GM12878 (cell line): Measurements from ENCODE around the gene ING5. TPM values are rescaled to one million over a fixed set of nuclear protein-coding genes. Genes with fewer than 3 reads are reported as not detected.

Source experiments
- BCLAF1 ChIP-seq: fragments of 450-650 bp; IDR thresholded peaks from 2 replicates; pipeline ENCODE4 v1.6.1; 2017; ENCODE audit warnings: antibody characterized with exemption, mild to moderate bottlenecking, moderate library complexity
- CBFB ChIP-seq: IDR thresholded peaks from 2 replicates; pipeline ENCODE4 v1.6.1; 2016; ENCODE audit warnings: antibody characterized with exemption, low read depth
- CREB1 ChIP-seq: IDR thresholded peaks from 2 replicates; pipeline ENCODE4 v1.6.1; 2012; ENCODE audit warnings: low read depth, mild to moderate bottlenecking, inconsistent platforms
- CTCF ChIP-seq, 3 experiments: IDR thresholded peaks in 2 of 3; conservative IDR thresholded peaks in 1 of 3; 2 replicates each; pipeline ENCODE4 v1.5.1; 2011; ENCODE audit warnings: low read depth in 3 of 3, low read length in 3 of 3, mild to moderate bottlenecking in 3 of 3, control low read depth in 2 of 3, moderate library complexity in 2 of 3, inconsistent platforms in 1 of 3, mixed read lengths in 1 of 3; ENCODE audit not compliant: control insufficient read depth in 2 of 3, insufficient read depth in 1 of 3; ENCODE audit errors: extremely low read depth in 1 of 3
- HSF1 ChIP-seq: fragments of 150-350 bp; IDR thresholded peaks from 2 replicates; pipeline ENCODE4 v1.6.1; 2014; ENCODE audit warnings: mild to moderate bottlenecking, low read depth, low read length
- KDM1A ChIP-seq: fragments of 200-600 bp; sonication (generic); IDR thresholded peaks from 2 replicates; pipeline ENCODE4 v1.6.1; 2016; ENCODE audit warnings: borderline replicate concordance
- MEF2B ChIP-seq: fragments of 450-650 bp; IDR thresholded peaks from 2 replicates; pipeline ENCODE4 v1.6.1; 2018; ENCODE audit warnings: mild to moderate bottlenecking, moderate library complexity; ENCODE audit not compliant: partially characterized antibody, poor library complexity, severe bottlenecking
- MXI1 ChIP-seq: fragments of 150-350 bp; IDR thresholded peaks from 2 replicates; pipeline ENCODE4 v1.6.1; 2011; ENCODE audit warnings: low read depth, mild to moderate bottlenecking, inconsistent platforms, low read length, improper control_type of control experiment
- NFYB ChIP-seq: IDR thresholded peaks from 2 replicates; pipeline ENCODE4 v1.6.1; 2011; ENCODE audit warnings: low read depth, mild to moderate bottlenecking, low read length, improper control_type of control experiment, moderate library complexity; ENCODE audit not compliant: insufficient read depth
- NKRF ChIP-seq: fragments of 450-650 bp; conservative IDR thresholded peaks from 2 replicates; pipeline ENCODE4 v1.6.1; 2017; ENCODE audit warnings: mild to moderate bottlenecking, moderate library complexity
- NR2C2 ChIP-seq: IDR thresholded peaks from 2 replicates; pipeline ENCODE4 v1.6.1; 2011; ENCODE audit warnings: borderline replicate concordance, low read depth; ENCODE audit not compliant: control insufficient read depth, insufficient read length
- NR2F1 ChIP-seq: fragments of 450-650 bp; conservative IDR thresholded peaks from 2 replicates; pipeline ENCODE4 v1.6.1; 2017; ENCODE audit warnings: mild to moderate bottlenecking
- POLR2A ChIP-seq: IDR thresholded peaks from 2 replicates; pipeline ENCODE4 v1.6.1; 2011; ENCODE audit warnings: low read depth, mild to moderate bottlenecking, low read length
- SKIL ChIP-seq: fragments of 450-650 bp; IDR thresholded peaks from 2 replicates; pipeline ENCODE4 v1.6.1; 2017; ENCODE audit warnings: mild to moderate bottlenecking, low read depth, inconsistent platforms; ENCODE audit not compliant: poor library complexity, severe bottlenecking
- SMARCA5 ChIP-seq: fragments of 450-650 bp; IDR thresholded peaks from 2 replicates; pipeline ENCODE4 v1.6.1; 2017; ENCODE audit warnings: mild to moderate bottlenecking
- SP1 ChIP-seq: IDR thresholded peaks from one replicate; pipeline ENCODE4 v1.6.1; 2011; ENCODE audit warnings: low read depth, low read length
- TCF7 ChIP-seq: IDR thresholded peaks from 2 replicates; pipeline ENCODE4 v1.6.1; 2014; ENCODE audit warnings: antibody characterized with exemption, borderline replicate concordance
- ZSCAN29 ChIP-seq: fragments of 450-650 bp; IDR thresholded peaks from 2 replicates; pipeline ENCODE4 v1.6.1; 2017; ENCODE audit warnings: mild to moderate bottlenecking, moderate library complexity
- ZZZ3 ChIP-seq: IDR thresholded peaks from 2 replicates; pipeline ENCODE4 v1.6.1; 2011; ENCODE audit warnings: low read depth; ENCODE audit not compliant: control insufficient read depth, insufficient read length
- polyA plus RNA-seq, 11 experiments: library from polyadenylated mRNA; depleted of rRNA in 4 of 11; unstranded in 6 of 11; stranded (reverse) in 5 of 11; fragments of >200 nt; fragmentation: Nextera tagmentation in 4 of 11; fragmentation: Illumina TruSeq in 1 of 11; extraction: Ambion mirVana in 4 of 11; extraction: Trizol in 1 of 11; gene quantifications; 1 replicate in 1 of 11; 2 replicates in 10 of 11; pipeline versions ENCODE4 v1.2.1 to v1.2.3, GENCODE V29; 2011 to 2016; ENCODE audit warnings: inconsistent platforms in 2 of 11, missing spikeins in 2 of 11, low read depth in 1 of 11
- total RNA-seq, 4 experiments: library from RNA; depleted of rRNA in 3 of 4; stranded (reverse); fragments of >200 nt in 3 of 4; fragmentation: Illumina TruSeq in 1 of 4; extraction: Trizol in 1 of 4; gene quantifications; 2 replicates each; pipeline versions ENCODE4 v1.2.1 to v1.2.3, GENCODE V29; 2013 to 2021

Gene ING5
- total and polyA plus RNA-seq, 10 of the 15 experiments (the other 5 are each of a cell fraction or from before 2014, with no cell fraction given), result 10.0 to 46.1 (median 27.2) TPM

- TF ChIP-seq SKIL, result no peak
- peak; percentile 74 for TF ChIP-seq MXI1
- TF ChIP-seq KDM1A, result no peak
- peak; percentile 76 for TF ChIP-seq NR2F1
- peak; percentile 42 to 60 (median 49) for TF ChIP-seq CTCF (IDR thresholded peaks at IDR 0.05 in 2 of 3, conservative IDR thresholded peaks at IDR 0.05 in 1 of 3; ENCODE audit: control insufficient read depth in 2 of 3, extremely low read depth in 1 of 3, insufficient read depth in 1 of 3, low read depth in 3 of 3, low read length in 3 of 3)
- TF ChIP-seq SMARCA5, result peak; percentile 65; the same call in 1 of the 2 replicates
- no peak for TF ChIP-seq NFYB
- 0 out of 2 replicates have a peak, but pooled peaks have one; percentile 17 for TF ChIP-seq CREB1
- no peak for TF ChIP-seq TCF7
- no peak for TF ChIP-seq HSF1
- no peak for TF ChIP-seq CBFB
- peak; percentile 66 for TF ChIP-seq SP1
- no peak for TF ChIP-seq BCLAF1
- TF ChIP-seq NR2C2, result no peak
- peak; percentile 27 for TF ChIP-seq MEF2B
- TF ChIP-seq ZSCAN29, result peak; percentile 46; the same call in 1 of the 2 replicates
- TF ChIP-seq NKRF, result peak; percentile 78
- peak; percentile 75 for TF ChIP-seq POLR2A
- no peak for TF ChIP-seq ZZZ3
Measured at GRCh38 chr2:241702155-241703031, 554 bp downstream of the ING5 start (continued).
